GM12878 (cell line): ENCODE results near the gene TIPRL. TPM values are rescaled to one million over a fixed set of nuclear protein-coding genes. Genes with fewer than 3 reads are reported as not detected.

ENCODE experiments used
- ATAC-seq: fragments of 200-7000 bp; cut with Tn5 transposase; 3 replicates; pipeline ENCODE4 v1.9.1; 2020; ENCODE audit warnings: mild to moderate bottlenecking, moderate library complexity
- BruUV-seq: library from RNA; stranded (reverse); fragments of 400-500 nt; replicated peaks from 2 replicates; lab custom pipeline; 2021; lab: Mats Ljungman, UMichigan
- CTCF ChIA-PET: fragments of 300-600 bp; sonication (Branson Sonifier 250); formaldehyde crosslinking; extraction: SDS; loops from one replicate; lab custom pipeline; 2021; ENCODE audit warnings: inconsistent platforms; lab: Yijun Ruan, JAX
- POLR2A ChIA-PET: fragments of 350-600 bp; formaldehyde crosslinking; extraction: SDS; loops from one replicate; lab custom pipeline; 2021; ENCODE audit warnings: inconsistent platforms; lab: Charles Lee
- RAD21 ChIA-PET: fragments of 300-600 bp; sonication (Branson Sonifier 250); formaldehyde crosslinking; loops from one replicate; lab custom pipeline; 2023; ENCODE audit warnings: antibody characterized with exemption; ENCODE audit not compliant: unreplicated experiment; lab: Charles Lee
- SMC1A ChIA-PET: fragments of 300-600 bp; sonication (Branson Sonifier 250); formaldehyde crosslinking; loops from one replicate; lab custom pipeline; 2023; ENCODE audit not compliant: unreplicated experiment, uncharacterized antibody; lab: Charles Lee
- DNase-seq: peaks from one replicate; pipeline ENCODE4 v3.0.0-alpha.2; 2011; ENCODE audit warnings: low read depth, low spot score
- FAIRE-seq: peaks from 3 replicates; lab custom pipeline; 2011; peaks lifted over from hg19 to GRCh38; lab: Jason Lieb, UNC
- H2AFZ ChIP-seq: 2 replicates; pipeline ENCODE4 v1.6.0; 2011; ENCODE audit warnings: low read depth, low read length, control low read depth; ENCODE audit not compliant: control insufficient read depth
- H3K27ac ChIP-seq: 2 replicates; pipeline ENCODE4 v1.5.1; 2011; ENCODE audit warnings: control low read depth; ENCODE audit not compliant: control insufficient read depth, insufficient read depth
- H3K27me3 ChIP-seq, 2 experiments: replicated peaks in 1 of 2; 2 replicates each; pipeline versions ENCODE4 v1.6.0 to v1.6.1; 2011; ENCODE audit warnings: low read length in 1 of 2; ENCODE audit not compliant: control insufficient read depth in 2 of 2, insufficient read depth in 2 of 2
- H3K36me3 ChIP-seq, 2 experiments: 2 replicates each; pipeline ENCODE4 v1.5.1; 2011; ENCODE audit warnings: low read length in 1 of 2; ENCODE audit not compliant: control insufficient read depth in 2 of 2, insufficient read depth in 2 of 2
- H3K4me1 ChIP-seq: 2 replicates; pipeline ENCODE4 v1.6.1; 2011; ENCODE audit warnings: mild to moderate bottlenecking, low read length, moderate library complexity, mixed read lengths; ENCODE audit not compliant: control insufficient read depth, insufficient read depth
- H3K4me2 ChIP-seq: 2 replicates; pipeline ENCODE4 v1.6.0; 2011; ENCODE audit warnings: control low read depth; ENCODE audit not compliant: control insufficient read depth, insufficient read depth
- H3K4me3 ChIP-seq: fragments of 200-600 bp; sonication (generic); 2 replicates; pipeline ENCODE4 v1.5.1; 2016
- H3K79me2 ChIP-seq: 2 replicates; pipeline ENCODE4 v1.6.0; 2011; ENCODE audit warnings: low read length; ENCODE audit not compliant: control insufficient read depth, insufficient read depth
- H3K9ac ChIP-seq: 2 replicates; pipeline ENCODE4 v1.8.0; 2011; ENCODE audit warnings: low read length, control low read depth, mixed read lengths; ENCODE audit not compliant: control insufficient read depth, insufficient read depth
- H3K9me3 ChIP-seq: replicated peaks from 3 replicates; pipeline ENCODE4 v1.5.1; 2011; ENCODE audit warnings: mild to moderate bottlenecking, low read length; ENCODE audit not compliant: control insufficient read depth, insufficient read depth
- H4K20me1 ChIP-seq: 2 replicates; pipeline ENCODE4 v1.6.0; 2011; ENCODE audit not compliant: control insufficient read depth, insufficient read depth
- CBFB ChIP-seq: IDR thresholded peaks from 2 replicates; pipeline ENCODE4 v1.6.1; 2016; ENCODE audit warnings: antibody characterized with exemption, low read depth
- CBX3 ChIP-seq: fragments of 200-600 bp; sonication (generic); IDR thresholded peaks from 2 replicates; pipeline ENCODE4 v1.6.1; 2016; ENCODE audit warnings: low read depth, borderline replicate concordance
- FOXM1 ChIP-seq: IDR thresholded peaks from 2 replicates; pipeline ENCODE4 v1.6.1; 2012; ENCODE audit warnings: low read depth, mild to moderate bottlenecking, inconsistent platforms, low read length, moderate library complexity
- GABPA ChIP-seq: IDR thresholded peaks from 2 replicates; pipeline ENCODE4 v1.6.1; 2014; ENCODE audit warnings: antibody characterized with exemption, low read depth, mild to moderate bottlenecking, inconsistent platforms
- HDAC6 ChIP-seq: fragments of 200-600 bp; sonication (generic); IDR thresholded peaks from one replicate; pipeline ENCODE4 v1.8.0; 2017; ENCODE audit warnings: antibody characterized with exemption; ENCODE audit not compliant: unreplicated experiment
- MEF2A ChIP-seq: IDR thresholded peaks from 2 replicates; pipeline ENCODE4 v1.6.1; 2011; ENCODE audit warnings: low read depth, mild to moderate bottlenecking, low read length, moderate library complexity; ENCODE audit not compliant: insufficient read depth
- MTA3 ChIP-seq: IDR thresholded peaks from 2 replicates; pipeline ENCODE4 v1.6.1; 2012; ENCODE audit warnings: low read length, inconsistent platforms, borderline replicate concordance
- MYB ChIP-seq: fragments of 150-350 bp; IDR thresholded peaks from 2 replicates; pipeline ENCODE4 v1.6.1; 2014; ENCODE audit warnings: mild to moderate bottlenecking, low read depth, low read length, borderline replicate concordance
- RAD21 ChIP-seq: IDR thresholded peaks from 2 replicates; pipeline ENCODE4 v1.6.1; 2011; ENCODE audit warnings: mild to moderate bottlenecking, low read depth, low read length, moderate library complexity; ENCODE audit not compliant: insufficient read depth
- RELA ChIP-seq: fragments of 450-650 bp; IDR thresholded peaks from 2 replicates; pipeline ENCODE4 v1.8.0; 2014; ENCODE audit warnings: borderline replicate concordance; ENCODE audit not compliant: partially characterized antibody
- RUNX3 ChIP-seq: IDR thresholded peaks from 2 replicates; pipeline ENCODE4 v1.6.1; 2012; ENCODE audit warnings: low read length, inconsistent platforms
- ZBTB11 ChIP-seq: fragments of 450-650 bp; formaldehyde crosslinking; IDR thresholded peaks from 2 replicates; pipeline ENCODE4 v1.5.0; 2022; ENCODE audit warnings: mild to moderate bottlenecking, missing genetic modification characterization
- ZZZ3 ChIP-seq: IDR thresholded peaks from 2 replicates; pipeline ENCODE4 v1.6.1; 2011; ENCODE audit warnings: low read depth; ENCODE audit not compliant: control insufficient read depth, insufficient read length
- WGBS: methylation state at CpG from one replicate; pipeline ENCODE4 v1.1.6; 2016; ENCODE audit warnings: low lambda C conversion rate; ENCODE audit not compliant: insufficient replicate concordance, insufficient coverage; ENCODE audit errors: missing lambda C conversion rate; 5-methylcytosine and 5-hydroxymethylcytosine counted together
- in situ Hi-C: fragments of 300-500 bp; cut with MboI; formaldehyde crosslinking; loops from 9 replicates; pipeline ENCODE4 v1.14.3; 2018; ENCODE audit warnings: mixed read lengths
- intact Hi-C: fragments of 100-400 bp; cut with micrococcal nuclease; formaldehyde crosslinking; loops from one replicate; pipeline ENCODE4 v1.14.2; 2022; ENCODE audit not compliant: unreplicated experiment
- polyA plus RNA-seq, 11 experiments: library from polyadenylated mRNA; depleted of rRNA in 4 of 11; unstranded in 6 of 11; stranded (reverse) in 5 of 11; fragments of >200 nt; fragmentation: Nextera tagmentation in 4 of 11; fragmentation: Illumina TruSeq in 1 of 11; extraction: Ambion mirVana in 4 of 11; extraction: Trizol in 1 of 11; gene quantifications; 1 replicate in 1 of 11; 2 replicates in 10 of 11; pipeline versions ENCODE4 v1.2.1 to v1.2.3, GENCODE V29; 2011 to 2016; ENCODE audit warnings: inconsistent platforms in 2 of 11, missing spikeins in 2 of 11, low read depth in 1 of 11
- total RNA-seq, 4 experiments: library from RNA; depleted of rRNA in 3 of 4; stranded (reverse); fragments of >200 nt in 3 of 4; fragmentation: Illumina TruSeq in 1 of 4; extraction: Trizol in 1 of 4; gene quantifications; 2 replicates each; pipeline versions ENCODE4 v1.2.1 to v1.2.3, GENCODE V29; 2013 to 2021
- TF ChIP-seq, protein P1 (sequence below): IDR thresholded peaks from 2 replicates; pipeline ENCODE4 v1.6.1; 2012; ENCODE audit warnings: improper control_type of control experiment, low read depth, low read length; ENCODE audit not compliant: insufficient replicate concordance

Gene TIPRL
- total and polyA plus RNA-seq, 10 of the 15 experiments (the other 5 are each of a cell fraction or from before 2014, with no cell fraction given): 36.4 to 72.1 (median 49.9) TPM

DNA sequence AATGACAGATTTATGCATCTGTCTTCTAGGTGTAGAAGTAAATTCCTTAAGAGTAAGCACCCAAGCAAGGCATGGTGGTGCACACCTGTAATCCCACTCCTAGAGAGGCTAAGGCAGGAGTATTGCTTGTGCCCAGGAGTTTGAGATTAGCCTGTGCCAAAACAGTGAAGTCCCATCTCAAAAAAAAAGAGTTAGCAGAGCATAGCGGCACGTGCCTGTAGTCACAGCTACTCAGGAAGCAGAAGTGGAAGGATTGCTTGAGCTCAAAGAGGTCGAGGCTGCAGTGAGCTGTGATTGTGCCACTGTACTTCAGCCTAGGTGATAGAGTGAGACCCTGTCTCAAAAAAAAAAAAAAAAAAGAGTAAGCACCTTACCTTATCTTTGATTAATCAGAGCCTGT is 15.1 kb upstream of the TIPRL start (continued):
- TF ChIP-seq CBFB (no peak), FOXM1 (no peak)

- SMC1A ChIA-PET: interaction anchor here (0.7 to 1.2 kb wide), 3 partner anchors 62 to 916 kb away, joined by 3 to 5 read pairs (median 3); no protein-coding TSS in a partner anchor
- CTCF ChIA-PET: interaction anchor here (1.0 to 1.7 kb wide), 3 partner anchors 19 to 178 kb away, joined by 3 to 6 read pairs (median 4); no protein-coding TSS in a partner anchor
- no peak overlapping the region for H3K27ac ChIP-seq
- H3K4me1 ChIP-seq: peaks cover 3% of the 10 kb centered on the region; the same call in 1 of the 2 replicates
- no peak for ATAC-seq
- no peaks in the 10 kb centered on the region for H4K20me1 ChIP-seq
- in situ Hi-C loops (no loop called here), intact Hi-C loops (no loop called here)
- H3K36me3 ChIP-seq: no peaks in the 10 kb centered on the region
- no peak for DNase-seq
- no peaks in the 10 kb centered on the region for H3K27me3 ChIP-seq
- peaks cover 1% of the 10 kb centered on the region; the same call in 1 of the 3 replicates for H3K9me3 ChIP-seq
- no peak overlapping the region for H3K9ac ChIP-seq
- no peak for FAIRE-seq
- WGBS: 50% methylated on average over 3 of the region's 3 CpGs
- no peak for TF ChIP-seq ZBTB11 (CRISPR knock-in tag)
- TF ChIP-seq, protein P1, sequence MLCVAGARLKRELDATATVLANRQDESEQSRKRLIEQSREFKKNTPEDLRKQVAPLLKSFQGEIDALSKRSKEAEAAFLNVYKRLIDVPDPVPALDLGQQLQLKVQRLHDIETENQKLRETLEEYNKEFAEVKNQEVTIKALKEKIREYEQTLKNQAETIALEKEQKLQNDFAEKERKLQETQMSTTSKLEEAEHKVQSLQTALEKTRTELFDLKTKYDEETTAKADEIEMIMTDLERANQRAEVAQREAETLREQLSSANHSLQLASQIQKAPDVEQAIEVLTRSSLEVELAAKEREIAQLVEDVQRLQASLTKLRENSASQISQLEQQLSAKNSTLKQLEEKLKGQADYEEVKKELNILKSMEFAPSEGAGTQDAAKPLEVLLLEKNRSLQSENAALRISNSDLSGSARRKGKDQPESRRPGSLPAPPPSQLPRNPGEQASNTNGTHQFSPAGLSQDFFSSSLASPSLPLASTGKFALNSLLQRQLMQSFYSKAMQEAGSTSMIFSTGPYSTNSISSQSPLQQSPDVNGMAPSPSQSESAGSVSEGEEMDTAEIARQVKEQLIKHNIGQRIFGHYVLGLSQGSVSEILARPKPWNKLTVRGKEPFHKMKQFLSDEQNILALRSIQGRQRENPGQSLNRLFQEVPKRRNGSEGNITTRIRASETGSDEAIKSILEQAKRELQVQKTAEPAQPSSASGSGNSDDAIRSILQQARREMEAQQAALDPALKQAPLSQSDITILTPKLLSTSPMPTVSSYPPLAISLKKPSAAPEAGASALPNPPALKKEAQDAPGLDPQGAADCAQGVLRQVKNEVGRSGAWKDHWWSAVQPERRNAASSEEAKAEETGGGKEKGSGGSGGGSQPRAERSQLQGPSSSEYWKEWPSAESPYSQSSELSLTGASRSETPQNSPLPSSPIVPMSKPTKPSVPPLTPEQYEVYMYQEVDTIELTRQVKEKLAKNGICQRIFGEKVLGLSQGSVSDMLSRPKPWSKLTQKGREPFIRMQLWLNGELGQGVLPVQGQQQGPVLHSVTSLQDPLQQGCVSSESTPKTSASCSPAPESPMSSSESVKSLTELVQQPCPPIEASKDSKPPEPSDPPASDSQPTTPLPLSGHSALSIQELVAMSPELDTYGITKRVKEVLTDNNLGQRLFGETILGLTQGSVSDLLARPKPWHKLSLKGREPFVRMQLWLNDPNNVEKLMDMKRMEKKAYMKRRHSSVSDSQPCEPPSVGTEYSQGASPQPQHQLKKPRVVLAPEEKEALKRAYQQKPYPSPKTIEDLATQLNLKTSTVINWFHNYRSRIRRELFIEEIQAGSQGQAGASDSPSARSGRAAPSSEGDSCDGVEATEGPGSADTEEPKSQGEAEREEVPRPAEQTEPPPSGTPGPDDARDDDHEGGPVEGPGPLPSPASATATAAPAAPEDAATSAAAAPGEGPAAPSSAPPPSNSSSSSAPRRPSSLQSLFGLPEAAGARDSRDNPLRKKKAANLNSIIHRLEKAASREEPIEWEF: no peak
- TF ChIP-seq CBX3: no peak
- TF ChIP-seq FOXM1: no peak
- no peak for TF ChIP-seq RUNX3
- no peak for TF ChIP-seq GABPA
- TF ChIP-seq MYB: no peak
- TF ChIP-seq MTA3: no peak
- TF ChIP-seq MEF2A: no peak
- TF ChIP-seq ZZZ3: no peak
- no peak for TF ChIP-seq HDAC6
- TF ChIP-seq RELA: no peak
- TF ChIP-seq RAD21: no peak
- H2AFZ ChIP-seq: no peak overlapping the region
- no TSS peak for BruUV-seq
- no peaks in the 10 kb centered on the region for H3K79me2 ChIP-seq
- POLR2A ChIA-PET: interaction anchor here (0.6 to 0.7 kb wide), 5 partner anchors 18 to 1170 kb away, joined by 3 to 6 read pairs (median 4); no protein-coding TSS in a partner anchor
- no peak overlapping the region for H3K4me3 ChIP-seq
- RAD21 ChIA-PET: interaction anchor here (1.4 kb wide), 1 partner anchor 13 kb away, joined by 4 read pairs; no protein-coding TSS in a partner anchor
- no peak overlapping the region for H3K4me2 ChIP-seq
Measured at GRCh38 chr1:168164771-168165170, 14.0 kb upstream of the TIPRL start.
